B cell (primary cell): ENCODE results near the gene OTULIN. TPM values are rescaled to one million over a fixed set of nuclear protein-coding genes. Genes with fewer than 3 reads are reported as not detected.

ENCODE experiments used
- ATAC-seq: fragments of 200-7000 bp; cut with Tn5 transposase; one replicate; pipeline ENCODE4 v1.10.0; 2021; ENCODE audit warnings: low read depth, mild to moderate bottlenecking, moderate number of reproducible peaks, moderate library complexity
- CTCF ChIA-PET: fragments of 350-600 bp; sonication (Branson Sonifier 250); formaldehyde crosslinking; loops from one replicate; lab custom pipeline; 2021; ENCODE audit warnings: antibody characterized with exemption, inconsistent platforms; lab: Charles Lee
- POLR2A ChIA-PET: fragments of 350-600 bp; sonication (Branson Sonifier 250); formaldehyde crosslinking; loops from one replicate; lab custom pipeline; 2021; ENCODE audit warnings: antibody characterized with exemption; lab: Charles Lee
- DNase-seq: peaks from one replicate; pipeline ENCODE4 v3.0.0; 2013
- H2AFZ ChIP-seq: 2 replicates; pipeline ENCODE4 v1.6.1; 2012; ENCODE audit warnings: mild to moderate bottlenecking, low read depth, low read length; ENCODE audit not compliant: insufficient read depth, poor library complexity, severe bottlenecking
- H3K27ac ChIP-seq, 2 donors: 1 replicate in 1 of 2; 2 replicates in 1 of 2; pipeline ENCODE4 v1.5.1; 2012 to 2013; ENCODE audit warnings: low read length in 2 of 2, mild to moderate bottlenecking in 2 of 2, moderate library complexity in 1 of 2
- H3K27me3 ChIP-seq, 4 experiments: fragments of 200-600 bp in 1 of 4; sonication (generic) in 1 of 4; replicated peaks in 1 of 4; 1 replicate in 2 of 4; 2 replicates in 2 of 4; pipeline versions ENCODE4 v1.6.1 to v1.7.0; 2013 to 2016; ENCODE audit warnings: low read length in 3 of 4, mild to moderate bottlenecking in 2 of 4, mixed read lengths in 1 of 4, moderate library complexity in 1 of 4; ENCODE audit not compliant: insufficient read depth in 4 of 4, control insufficient read depth in 3 of 4; ENCODE audit errors: control extremely low read depth in 1 of 4
- H3K36me3 ChIP-seq, 2 experiments: replicated peaks in 1 of 2; 1 replicate in 1 of 2; 2 replicates in 1 of 2; pipeline versions ENCODE4 v1.6.1 to v1.7.1; 2013; ENCODE audit warnings: low read length in 1 of 2; ENCODE audit not compliant: insufficient read depth in 2 of 2, control insufficient read depth in 1 of 2; ENCODE audit errors: control extremely low read depth in 1 of 2, extremely low read depth in 1 of 2
- H3K4me1 ChIP-seq, 2 donors: fragments of 200-600 bp in 1 of 2; sonication (generic) in 1 of 2; 1 replicate in 1 of 2; 2 replicates in 1 of 2; pipeline versions ENCODE4 v1.5.1 to v1.6.1; 2013 to 2017; ENCODE audit warnings: low read length in 2 of 2; ENCODE audit not compliant: control insufficient read depth in 2 of 2, insufficient read depth in 2 of 2
- H3K4me2 ChIP-seq: replicated peaks from 2 replicates; pipeline ENCODE3; 2012; ENCODE audit warnings: mild to moderate bottlenecking, low read depth, low read length; ENCODE audit not compliant: poor library complexity, severe bottlenecking
- H3K4me3 ChIP-seq, 5 experiments: fragments of 200-600 bp in 1 of 5; sonication (generic) in 1 of 5; 1 replicate in 3 of 5; 2 replicates in 2 of 5; pipeline versions ENCODE4 v1.5.1 to v1.7.0; 2011 to 2016; ENCODE audit warnings: low read length in 4 of 5, mild to moderate bottlenecking in 4 of 5, low read depth in 2 of 5, control low read depth in 1 of 5, moderate library complexity in 1 of 5; ENCODE audit not compliant: insufficient read depth in 1 of 5; ENCODE audit errors: control extremely low read depth in 1 of 5, extremely low read depth in 1 of 5
- H3K79me2 ChIP-seq: fragments of 200-600 bp; sonication (generic); one replicate; pipeline ENCODE4 v1.6.0; 2016; ENCODE audit warnings: low read length; ENCODE audit not compliant: control insufficient read depth, insufficient read depth
- H3K9ac ChIP-seq: fragments of 200-600 bp; sonication (generic); 2 replicates; pipeline ENCODE4 v1.6.1; 2017; ENCODE audit warnings: mild to moderate bottlenecking, low read length, moderate library complexity
- H3K9me3 ChIP-seq, 3 donors: one replicate each; pipeline versions ENCODE4 v1.6.1 to v1.7.1; 2013; ENCODE audit warnings: low read length in 2 of 3; ENCODE audit not compliant: control insufficient read depth in 2 of 3, insufficient read depth in 1 of 3; ENCODE audit errors: control extremely low read depth in 1 of 3
- H4K20me1 ChIP-seq: 2 replicates; pipeline ENCODE4 v1.6.0; 2012; ENCODE audit warnings: mild to moderate bottlenecking, low read length; ENCODE audit not compliant: insufficient read depth, control insufficient read depth, poor library complexity, severe bottlenecking
- H3K27ac Mint-ChIP-seq: one replicate; pipeline ENCODE4 v1.8.0; 2021; ENCODE audit warnings: mixed read lengths
- H3K27me3 Mint-ChIP-seq: one replicate; pipeline ENCODE4 v1.8.0; 2021; ENCODE audit warnings: mixed read lengths
- H3K4me1 Mint-ChIP-seq: one replicate; pipeline ENCODE4 v1.8.0; 2021; ENCODE audit warnings: mixed read lengths
- H3K4me3 Mint-ChIP-seq: one replicate; pipeline ENCODE4 v1.8.0; 2021; ENCODE audit warnings: mixed read lengths
- H3K9me3 Mint-ChIP-seq: one replicate; pipeline ENCODE4 v1.8.0; 2022; ENCODE audit warnings: mixed read lengths; ENCODE audit not compliant: insufficient read depth
- EZH2 ChIP-seq: IDR thresholded peaks from 2 replicates; pipeline ENCODE4 v1.6.1; 2012; ENCODE audit warnings: borderline replicate concordance, low read depth, mild to moderate bottlenecking, moderate library complexity, low read length; ENCODE audit not compliant: insufficient read depth, poor library complexity, severe bottlenecking
- WGBS: methylation state at CpG from one replicate; pipeline ENCODE4 v1.1.5; 2013; ENCODE audit warnings: missing lambda C conversion rate; ENCODE audit not compliant: insufficient coverage; 5-methylcytosine and 5-hydroxymethylcytosine counted together
- intact Hi-C: fragments of 100-400 bp; cut with micrococcal nuclease; formaldehyde crosslinking; loops from one replicate; pipeline ENCODE4 v1.10.0; 2022
- polyA plus RNA-seq: library from polyadenylated mRNA; depleted of rRNA; stranded (reverse); fragments of >200 nt; gene quantifications from 2 replicates; pipeline ENCODE4 v1.2.3, GENCODE V29; 2012
- total RNA-seq, 2 donors: library from RNA; stranded (reverse); fragments of 120-200 nt in 1 of 2; gene quantifications; 1 replicate in 1 of 2; 2 replicates in 1 of 2; pipeline versions ENCODE4 v1.2.3 to v1.2.4, GENCODE V29; 2013 to 2022
- TF ChIP-seq, protein P1 (sequence below): fragments of 200-600 bp; IDR thresholded peaks from one replicate; pipeline ENCODE4 v1.8.0; 2022; ENCODE audit warnings: antibody characterized with exemption, mild to moderate bottlenecking

Gene OTULIN
- total and polyA plus RNA-seq, 2 donors (not counting 1 experiment from before 2014, with no cell fraction given), result 8.4 to 64.4 TPM

DNA sequence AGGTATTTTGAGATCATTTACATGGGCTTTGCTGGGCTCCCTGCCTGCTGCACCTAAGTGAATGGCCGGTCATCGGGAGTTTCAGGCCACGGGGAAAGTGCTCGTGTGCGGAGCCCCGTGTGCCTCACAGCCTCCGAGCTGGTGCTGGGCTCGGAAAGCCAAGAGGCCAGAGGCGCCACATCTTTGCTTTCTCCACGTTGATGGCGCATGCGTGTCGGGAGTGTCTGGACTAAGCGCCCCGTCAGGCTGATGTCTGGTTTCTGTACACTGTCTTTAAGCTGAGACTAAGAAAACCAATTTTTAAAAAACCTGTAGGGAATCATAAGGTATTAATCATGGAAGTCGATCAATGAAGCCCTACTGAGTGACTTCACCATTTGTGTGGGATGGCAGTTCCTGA lies 69.1 kb downstream of the OTULIN start:
- TF ChIP-seq, protein P1, sequence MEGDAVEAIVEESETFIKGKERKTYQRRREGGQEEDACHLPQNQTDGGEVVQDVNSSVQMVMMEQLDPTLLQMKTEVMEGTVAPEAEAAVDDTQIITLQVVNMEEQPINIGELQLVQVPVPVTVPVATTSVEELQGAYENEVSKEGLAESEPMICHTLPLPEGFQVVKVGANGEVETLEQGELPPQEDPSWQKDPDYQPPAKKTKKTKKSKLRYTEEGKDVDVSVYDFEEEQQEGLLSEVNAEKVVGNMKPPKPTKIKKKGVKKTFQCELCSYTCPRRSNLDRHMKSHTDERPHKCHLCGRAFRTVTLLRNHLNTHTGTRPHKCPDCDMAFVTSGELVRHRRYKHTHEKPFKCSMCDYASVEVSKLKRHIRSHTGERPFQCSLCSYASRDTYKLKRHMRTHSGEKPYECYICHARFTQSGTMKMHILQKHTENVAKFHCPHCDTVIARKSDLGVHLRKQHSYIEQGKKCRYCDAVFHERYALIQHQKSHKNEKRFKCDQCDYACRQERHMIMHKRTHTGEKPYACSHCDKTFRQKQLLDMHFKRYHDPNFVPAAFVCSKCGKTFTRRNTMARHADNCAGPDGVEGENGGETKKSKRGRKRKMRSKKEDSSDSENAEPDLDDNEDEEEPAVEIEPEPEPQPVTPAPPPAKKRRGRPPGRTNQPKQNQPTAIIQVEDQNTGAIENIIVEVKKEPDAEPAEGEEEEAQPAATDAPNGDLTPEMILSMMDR, result no peak
- TF ChIP-seq EZH2, result no peak
- H3K27me3 Mint-ChIP-seq, result no peaks in the 10 kb centered on the region
- H3K4me1 Mint-ChIP-seq, result no peaks in the 10 kb centered on the region
- H3K9me3 Mint-ChIP-seq, result no peaks in the 10 kb centered on the region
- no peak overlapping the region for H3K27ac Mint-ChIP-seq
- Histone ChIP-seq H2AFZ (no peak overlapping the region), H3K4me2 (no peak overlapping the region), H3K27me3 (no peaks in the 10 kb centered on the region), H3K27ac (no peak overlapping the region), H3K9ac (no peak overlapping the region), H3K36me3 (peaks cover 0 to 6% of the 10 kb centered on the region in 2 experiments), H4K20me1 (no peaks in the 10 kb centered on the region), H3K4me1 (no peaks in the 10 kb centered on the region), H3K9me3 (no peaks in the 10 kb centered on the region), H3K79me2 (no peaks in the 10 kb centered on the region), H3K4me3 (no peak overlapping the region)
- intact Hi-C loops, result no loop called here
- ChIA-PET POLR2A (no interaction called here), CTCF (interaction anchor here (0.7 to 15.0 kb wide), 4 partner anchors 9 to 280 kb away, joined by 3 to 201 read pairs (median 8); no protein-coding TSS in a partner anchor)
- H3K4me3 Mint-ChIP-seq, result no peak overlapping the region
- DNase-seq (no peak), ATAC-seq (no peak)
- WGBS, result 98% methylated on average over 15 of the region's 16 CpGs

DNA sequence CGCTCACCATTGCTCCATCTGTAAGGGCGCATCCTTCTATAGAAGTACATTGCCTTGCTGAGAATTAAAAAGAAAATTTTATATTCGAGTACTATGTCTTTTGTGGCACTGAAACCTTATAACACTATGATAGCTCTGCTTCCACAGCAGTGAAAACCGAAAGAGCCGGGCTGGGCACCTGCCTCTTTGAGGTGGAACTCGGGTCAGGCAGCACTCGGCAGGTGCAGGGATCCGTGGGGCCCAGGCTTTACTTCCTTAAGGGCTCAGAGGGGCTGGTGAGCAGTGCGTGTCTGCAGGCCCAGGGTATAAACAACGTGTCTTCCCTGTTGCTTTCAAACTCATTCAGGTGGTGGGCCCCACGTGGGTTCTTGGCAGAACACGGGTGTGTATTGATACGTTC lies 69.9 kb downstream of the OTULIN start:
- Histone ChIP-seq H3K4me3 (no peak overlapping the region), H3K36me3 (peaks cover 0 to 6% of the 10 kb centered on the region in 2 experiments), H3K79me2 (no peaks in the 10 kb centered on the region), H3K9me3 (no peaks in the 10 kb centered on the region), H3K4me2 (no peak overlapping the region), H4K20me1 (no peaks in the 10 kb centered on the region), H3K4me1 (no peaks in the 10 kb centered on the region), H3K27me3 (no peaks in the 10 kb centered on the region), H3K9ac (no peak overlapping the region), H2AFZ (no peak overlapping the region), H3K27ac (no peak overlapping the region)
- WGBS, result 94% methylated on average over 7 of the region's 13 CpGs
- Mint-ChIP-seq H3K4me3 (no peak overlapping the region), H3K27ac (no peak overlapping the region), H3K9me3 (no peaks in the 10 kb centered on the region), H3K4me1 (no peaks in the 10 kb centered on the region), H3K27me3 (no peaks in the 10 kb centered on the region)
- TF ChIP-seq, protein P1, result no peak
- TF ChIP-seq EZH2, result no peak
- DNase-seq (no peak), ATAC-seq (no peak)
- intact Hi-C loops, result no loop called here
- ChIA-PET CTCF (interaction anchor here (0.7 to 15.0 kb wide), 2 partner anchors 269 to 280 kb away, joined by 3 to 201 read pairs; no protein-coding TSS in a partner anchor), POLR2A (no interaction called here)
